GM23338 (cell line): ENCODE data around the gene PLCH2.

Experiments
- CREB1 ChIP-seq: fragments of 250-450 bp; sonication (Bioruptor Pico); IDR thresholded peaks from 2 replicates; pipeline ENCODE4 v1.5.0; 2020; ENCODE audit warnings: low read depth, mild to moderate bottlenecking, moderate library complexity
- EZH2 ChIP-seq: fragments of 200-600 bp; sonication (generic); IDR thresholded peaks from one replicate; pipeline ENCODE4 v1.8.0; 2017; ENCODE audit warnings: antibody characterized with exemption, mild to moderate bottlenecking, low read depth; ENCODE audit not compliant: unreplicated experiment
- EZH2phosphoT487 ChIP-seq: fragments of 200-600 bp; sonication (generic); IDR thresholded peaks from one replicate; pipeline ENCODE4 v1.8.1; 2018; ENCODE audit warnings: antibody characterized with exemption; ENCODE audit not compliant: unreplicated experiment
- JUNB ChIP-seq: IDR thresholded peaks from one replicate; pipeline ENCODE4 v1.6.1; 2016; ENCODE audit warnings: antibody characterized with exemption; ENCODE audit not compliant: unreplicated experiment
- NANOG ChIP-seq: IDR thresholded peaks from 2 replicates; pipeline ENCODE4 v1.6.1; 2016; ENCODE audit warnings: antibody characterized with exemption, borderline replicate concordance
- POLR2AphosphoS5 ChIP-seq: IDR thresholded peaks from 2 replicates; pipeline ENCODE4 v1.6.1; 2016; ENCODE audit warnings: antibody characterized with exemption, low read depth
- STAT1 ChIP-seq: IDR thresholded peaks from one replicate; pipeline ENCODE4 v1.6.1; 2016; ENCODE audit warnings: antibody characterized with exemption; ENCODE audit not compliant: unreplicated experiment
- ZNF114 ChIP-seq: fragments of 250-450 bp; sonication (Bioruptor Pico); IDR thresholded peaks from 2 replicates; pipeline ENCODE4 v1.5.0; 2020; ENCODE audit warnings: mild to moderate bottlenecking, moderate library complexity
- ZNF331 ChIP-seq: fragments of 250-450 bp; sonication (Bioruptor Pico); IDR thresholded peaks from 2 replicates; pipeline ENCODE4 v1.5.0; 2020; ENCODE audit warnings: low read depth, mild to moderate bottlenecking, moderate library complexity
- TF ChIP-seq, protein P1 (sequence below), 2 experiments: fragments of 200-600 bp in 1 of 2; sonication (generic) in 1 of 2; conservative IDR thresholded peaks; 2 replicates each; pipeline versions ENCODE4 v1.5.1 to v1.6.1; 2016 to 2017; ENCODE audit warnings: antibody characterized with exemption in 2 of 2, low read depth in 2 of 2, mild to moderate bottlenecking in 2 of 2, moderate library complexity in 1 of 2
- TF ChIP-seq, protein P2 (sequence below): IDR thresholded peaks from one replicate; pipeline ENCODE4 v1.6.1; 2018; ENCODE audit warnings: antibody characterized with exemption; ENCODE audit not compliant: unreplicated experiment
- TF ChIP-seq, protein P3 (sequence below): IDR thresholded peaks from 2 replicates; pipeline ENCODE4 v1.6.1; 2016; ENCODE audit warnings: antibody characterized with exemption
- TF ChIP-seq, protein P4 (sequence below): fragments of 250-450 bp; sonication (Bioruptor Pico); IDR thresholded peaks from 2 replicates; pipeline ENCODE4 v1.5.0; 2020; ENCODE audit warnings: mild to moderate bottlenecking, moderate library complexity

DNA sequence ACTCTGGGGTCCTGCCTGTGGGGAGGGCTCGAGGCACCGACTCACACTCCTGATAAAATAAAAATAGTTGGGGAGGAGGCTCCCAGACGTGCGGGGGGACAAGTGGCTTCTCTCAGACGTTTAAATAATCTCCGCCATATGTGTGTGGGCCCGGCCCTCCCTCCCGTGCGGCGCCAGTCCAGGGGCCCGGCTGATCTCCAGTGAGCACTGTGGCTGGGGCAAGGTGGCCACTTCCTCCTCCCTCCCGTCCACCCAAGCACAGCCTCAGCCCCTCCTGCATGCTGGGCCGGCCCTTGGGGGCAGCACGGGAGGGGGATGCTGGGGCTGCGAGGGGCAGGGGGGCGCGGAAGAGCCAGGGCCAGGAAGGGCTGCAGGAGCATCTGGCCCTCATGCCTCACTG is 4.0 kb upstream of the PLCH2 start:
- TF ChIP-seq, protein P1, sequence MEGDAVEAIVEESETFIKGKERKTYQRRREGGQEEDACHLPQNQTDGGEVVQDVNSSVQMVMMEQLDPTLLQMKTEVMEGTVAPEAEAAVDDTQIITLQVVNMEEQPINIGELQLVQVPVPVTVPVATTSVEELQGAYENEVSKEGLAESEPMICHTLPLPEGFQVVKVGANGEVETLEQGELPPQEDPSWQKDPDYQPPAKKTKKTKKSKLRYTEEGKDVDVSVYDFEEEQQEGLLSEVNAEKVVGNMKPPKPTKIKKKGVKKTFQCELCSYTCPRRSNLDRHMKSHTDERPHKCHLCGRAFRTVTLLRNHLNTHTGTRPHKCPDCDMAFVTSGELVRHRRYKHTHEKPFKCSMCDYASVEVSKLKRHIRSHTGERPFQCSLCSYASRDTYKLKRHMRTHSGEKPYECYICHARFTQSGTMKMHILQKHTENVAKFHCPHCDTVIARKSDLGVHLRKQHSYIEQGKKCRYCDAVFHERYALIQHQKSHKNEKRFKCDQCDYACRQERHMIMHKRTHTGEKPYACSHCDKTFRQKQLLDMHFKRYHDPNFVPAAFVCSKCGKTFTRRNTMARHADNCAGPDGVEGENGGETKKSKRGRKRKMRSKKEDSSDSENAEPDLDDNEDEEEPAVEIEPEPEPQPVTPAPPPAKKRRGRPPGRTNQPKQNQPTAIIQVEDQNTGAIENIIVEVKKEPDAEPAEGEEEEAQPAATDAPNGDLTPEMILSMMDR (conservative IDR thresholded peaks at IDR 0.05; ENCODE audit: low read depth in 2 of 2): no peak
- no peak for TF ChIP-seq EZH2
- TF ChIP-seq POLR2AphosphoS5: no peak
- TF ChIP-seq NANOG: no peak
- TF ChIP-seq, protein P2, sequence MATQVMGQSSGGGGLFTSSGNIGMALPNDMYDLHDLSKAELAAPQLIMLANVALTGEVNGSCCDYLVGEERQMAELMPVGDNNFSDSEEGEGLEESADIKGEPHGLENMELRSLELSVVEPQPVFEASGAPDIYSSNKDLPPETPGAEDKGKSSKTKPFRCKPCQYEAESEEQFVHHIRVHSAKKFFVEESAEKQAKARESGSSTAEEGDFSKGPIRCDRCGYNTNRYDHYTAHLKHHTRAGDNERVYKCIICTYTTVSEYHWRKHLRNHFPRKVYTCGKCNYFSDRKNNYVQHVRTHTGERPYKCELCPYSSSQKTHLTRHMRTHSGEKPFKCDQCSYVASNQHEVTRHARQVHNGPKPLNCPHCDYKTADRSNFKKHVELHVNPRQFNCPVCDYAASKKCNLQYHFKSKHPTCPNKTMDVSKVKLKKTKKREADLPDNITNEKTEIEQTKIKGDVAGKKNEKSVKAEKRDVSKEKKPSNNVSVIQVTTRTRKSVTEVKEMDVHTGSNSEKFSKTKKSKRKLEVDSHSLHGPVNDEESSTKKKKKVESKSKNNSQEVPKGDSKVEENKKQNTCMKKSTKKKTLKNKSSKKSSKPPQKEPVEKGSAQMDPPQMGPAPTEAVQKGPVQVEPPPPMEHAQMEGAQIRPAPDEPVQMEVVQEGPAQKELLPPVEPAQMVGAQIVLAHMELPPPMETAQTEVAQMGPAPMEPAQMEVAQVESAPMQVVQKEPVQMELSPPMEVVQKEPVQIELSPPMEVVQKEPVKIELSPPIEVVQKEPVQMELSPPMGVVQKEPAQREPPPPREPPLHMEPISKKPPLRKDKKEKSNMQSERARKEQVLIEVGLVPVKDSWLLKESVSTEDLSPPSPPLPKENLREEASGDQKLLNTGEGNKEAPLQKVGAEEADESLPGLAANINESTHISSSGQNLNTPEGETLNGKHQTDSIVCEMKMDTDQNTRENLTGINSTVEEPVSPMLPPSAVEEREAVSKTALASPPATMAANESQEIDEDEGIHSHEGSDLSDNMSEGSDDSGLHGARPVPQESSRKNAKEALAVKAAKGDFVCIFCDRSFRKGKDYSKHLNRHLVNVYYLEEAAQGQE: no peak
- no peak for TF ChIP-seq CREB1 (CRISPR knock-in tag)
- TF ChIP-seq, protein P3, sequence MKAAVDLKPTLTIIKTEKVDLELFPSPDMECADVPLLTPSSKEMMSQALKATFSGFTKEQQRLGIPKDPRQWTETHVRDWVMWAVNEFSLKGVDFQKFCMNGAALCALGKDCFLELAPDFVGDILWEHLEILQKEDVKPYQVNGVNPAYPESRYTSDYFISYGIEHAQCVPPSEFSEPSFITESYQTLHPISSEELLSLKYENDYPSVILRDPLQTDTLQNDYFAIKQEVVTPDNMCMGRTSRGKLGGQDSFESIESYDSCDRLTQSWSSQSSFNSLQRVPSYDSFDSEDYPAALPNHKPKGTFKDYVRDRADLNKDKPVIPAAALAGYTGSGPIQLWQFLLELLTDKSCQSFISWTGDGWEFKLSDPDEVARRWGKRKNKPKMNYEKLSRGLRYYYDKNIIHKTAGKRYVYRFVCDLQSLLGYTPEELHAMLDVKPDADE: no peak
- no peak for TF ChIP-seq EZH2phosphoT487
- TF ChIP-seq ZNF114 (CRISPR knock-in tag): no peak
- TF ChIP-seq JUNB: no peak
- TF ChIP-seq, protein P4, sequence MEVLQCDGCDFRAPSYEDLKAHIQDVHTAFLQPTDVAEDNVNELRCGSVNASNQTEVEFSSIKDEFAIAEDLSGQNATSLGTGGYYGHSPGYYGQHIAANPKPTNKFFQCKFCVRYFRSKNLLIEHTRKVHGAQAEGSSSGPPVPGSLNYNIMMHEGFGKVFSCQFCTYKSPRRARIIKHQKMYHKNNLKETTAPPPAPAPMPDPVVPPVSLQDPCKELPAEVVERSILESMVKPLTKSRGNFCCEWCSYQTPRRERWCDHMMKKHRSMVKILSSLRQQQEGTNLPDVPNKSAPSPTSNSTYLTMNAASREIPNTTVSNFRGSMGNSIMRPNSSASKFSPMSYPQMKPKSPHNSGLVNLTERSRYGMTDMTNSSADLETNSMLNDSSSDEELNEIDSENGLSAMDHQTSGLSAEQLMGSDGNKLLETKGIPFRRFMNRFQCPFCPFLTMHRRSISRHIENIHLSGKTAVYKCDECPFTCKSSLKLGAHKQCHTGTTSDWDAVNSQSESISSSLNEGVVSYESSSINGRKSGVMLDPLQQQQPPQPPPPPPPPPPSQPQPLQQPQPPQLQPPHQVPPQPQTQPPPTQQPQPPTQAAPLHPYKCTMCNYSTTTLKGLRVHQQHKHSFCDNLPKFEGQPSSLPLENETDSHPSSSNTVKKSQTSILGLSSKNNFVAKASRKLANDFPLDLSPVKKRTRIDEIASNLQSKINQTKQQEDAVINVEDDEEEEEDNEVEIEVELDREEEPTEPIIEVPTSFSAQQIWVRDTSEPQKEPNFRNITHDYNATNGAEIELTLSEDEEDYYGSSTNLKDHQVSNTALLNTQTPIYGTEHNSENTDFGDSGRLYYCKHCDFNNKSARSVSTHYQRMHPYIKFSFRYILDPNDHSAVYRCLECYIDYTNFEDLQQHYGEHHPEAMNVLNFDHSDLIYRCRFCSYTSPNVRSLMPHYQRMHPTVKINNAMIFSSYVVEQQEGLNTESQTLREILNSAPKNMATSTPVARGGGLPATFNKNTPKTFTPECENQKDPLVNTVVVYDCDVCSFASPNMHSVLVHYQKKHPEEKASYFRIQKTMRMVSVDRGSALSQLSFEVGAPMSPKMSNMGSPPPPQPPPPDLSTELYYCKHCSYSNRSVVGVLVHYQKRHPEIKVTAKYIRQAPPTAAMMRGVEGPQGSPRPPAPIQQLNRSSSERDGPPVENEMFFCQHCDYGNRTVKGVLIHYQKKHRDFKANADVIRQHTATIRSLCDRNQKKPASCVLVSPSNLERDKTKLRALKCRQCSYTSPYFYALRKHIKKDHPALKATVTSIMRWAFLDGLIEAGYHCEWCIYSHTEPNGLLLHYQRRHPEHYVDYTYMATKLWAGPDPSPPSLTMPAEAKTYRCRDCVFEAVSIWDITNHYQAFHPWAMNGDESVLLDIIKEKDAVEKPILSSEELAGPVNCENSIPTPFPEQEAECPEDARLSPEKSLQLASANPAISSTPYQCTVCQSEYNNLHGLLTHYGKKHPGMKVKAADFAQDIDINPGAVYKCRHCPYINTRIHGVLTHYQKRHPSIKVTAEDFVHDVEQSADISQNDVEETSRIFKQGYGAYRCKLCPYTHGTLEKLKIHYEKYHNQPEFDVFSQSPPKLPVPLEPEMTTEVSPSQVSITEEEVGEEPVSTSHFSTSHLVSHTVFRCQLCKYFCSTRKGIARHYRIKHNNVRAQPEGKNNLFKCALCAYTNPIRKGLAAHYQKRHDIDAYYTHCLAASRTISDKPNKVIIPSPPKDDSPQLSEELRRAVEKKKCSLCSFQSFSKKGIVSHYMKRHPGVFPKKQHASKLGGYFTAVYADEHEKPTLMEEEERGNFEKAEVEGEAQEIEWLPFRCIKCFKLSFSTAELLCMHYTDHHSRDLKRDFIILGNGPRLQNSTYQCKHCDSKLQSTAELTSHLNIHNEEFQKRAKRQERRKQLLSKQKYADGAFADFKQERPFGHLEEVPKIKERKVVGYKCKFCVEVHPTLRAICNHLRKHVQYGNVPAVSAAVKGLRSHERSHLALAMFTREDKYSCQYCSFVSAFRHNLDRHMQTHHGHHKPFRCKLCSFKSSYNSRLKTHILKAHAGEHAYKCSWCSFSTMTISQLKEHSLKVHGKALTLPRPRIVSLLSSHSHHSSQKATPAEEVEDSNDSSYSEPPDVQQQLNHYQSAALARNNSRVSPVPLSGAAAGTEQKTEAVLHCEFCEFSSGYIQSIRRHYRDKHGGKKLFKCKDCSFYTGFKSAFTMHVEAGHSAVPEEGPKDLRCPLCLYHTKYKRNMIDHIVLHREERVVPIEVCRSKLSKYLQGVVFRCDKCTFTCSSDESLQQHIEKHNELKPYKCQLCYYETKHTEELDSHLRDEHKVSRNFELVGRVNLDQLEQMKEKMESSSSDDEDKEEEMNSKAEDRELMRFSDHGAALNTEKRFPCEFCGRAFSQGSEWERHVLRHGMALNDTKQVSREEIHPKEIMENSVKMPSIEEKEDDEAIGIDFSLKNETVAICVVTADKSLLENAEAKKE (CRISPR knock-in tag): no peak
- no peak for TF ChIP-seq STAT1
- TF ChIP-seq ZNF331 (CRISPR knock-in tag): no peak
